ENCODE results near the gene GOLGA3.
"Not testable (repeated sequence)": the region's sequence is repeated elsewhere in the genome, so short reads cannot be mapped to it uniquely, and the experiment has no call there.

DNA sequence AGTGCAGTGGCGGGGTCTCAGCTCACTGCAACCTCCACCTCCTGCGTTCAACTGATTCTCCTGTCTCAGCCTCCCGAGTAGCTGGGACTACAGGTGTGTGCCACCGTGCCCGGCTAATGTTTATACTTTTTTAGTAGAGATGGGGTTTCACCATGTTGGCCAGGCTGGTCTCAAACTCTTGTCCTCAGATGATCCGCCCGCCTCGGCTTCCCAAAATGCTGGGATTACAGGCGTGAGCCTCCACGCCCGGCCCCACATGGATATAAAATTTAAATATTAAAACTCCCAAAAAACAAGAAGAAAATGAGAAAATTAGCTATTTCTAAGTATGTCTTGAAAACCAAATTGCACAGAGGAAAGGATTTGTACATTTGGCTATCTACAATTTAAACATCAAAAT is 16.0 kb upstream of the GOLGA3 start:
- TF ChIP-seq, protein P1, sequence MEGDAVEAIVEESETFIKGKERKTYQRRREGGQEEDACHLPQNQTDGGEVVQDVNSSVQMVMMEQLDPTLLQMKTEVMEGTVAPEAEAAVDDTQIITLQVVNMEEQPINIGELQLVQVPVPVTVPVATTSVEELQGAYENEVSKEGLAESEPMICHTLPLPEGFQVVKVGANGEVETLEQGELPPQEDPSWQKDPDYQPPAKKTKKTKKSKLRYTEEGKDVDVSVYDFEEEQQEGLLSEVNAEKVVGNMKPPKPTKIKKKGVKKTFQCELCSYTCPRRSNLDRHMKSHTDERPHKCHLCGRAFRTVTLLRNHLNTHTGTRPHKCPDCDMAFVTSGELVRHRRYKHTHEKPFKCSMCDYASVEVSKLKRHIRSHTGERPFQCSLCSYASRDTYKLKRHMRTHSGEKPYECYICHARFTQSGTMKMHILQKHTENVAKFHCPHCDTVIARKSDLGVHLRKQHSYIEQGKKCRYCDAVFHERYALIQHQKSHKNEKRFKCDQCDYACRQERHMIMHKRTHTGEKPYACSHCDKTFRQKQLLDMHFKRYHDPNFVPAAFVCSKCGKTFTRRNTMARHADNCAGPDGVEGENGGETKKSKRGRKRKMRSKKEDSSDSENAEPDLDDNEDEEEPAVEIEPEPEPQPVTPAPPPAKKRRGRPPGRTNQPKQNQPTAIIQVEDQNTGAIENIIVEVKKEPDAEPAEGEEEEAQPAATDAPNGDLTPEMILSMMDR (IDR thresholded peaks at IDR 0.05; ENCODE audit: low read depth, low read length): not testable (repeated sequence)
- TF ChIP-seq POLR2A (IDR thresholded peaks at IDR 0.05; ENCODE audit: extremely low read depth, insufficient read length); MYC (IDR thresholded peaks at IDR 0.05; ENCODE audit: low read depth, low read length): not testable (repeated sequence)
- TF ChIP-seq, protein P2, sequence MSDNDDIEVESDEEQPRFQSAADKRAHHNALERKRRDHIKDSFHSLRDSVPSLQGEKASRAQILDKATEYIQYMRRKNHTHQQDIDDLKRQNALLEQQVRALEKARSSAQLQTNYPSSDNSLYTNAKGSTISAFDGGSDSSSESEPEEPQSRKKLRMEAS (IDR thresholded peaks at IDR 0.05; ENCODE audit: low read depth, low read length): not testable (repeated sequence)

All from NB4 (cell line).